DMS53 treated with DMSO at 0.1 percent for 48 hours (cell line): ENCODE data around the gene MTCH1.

Source experiments
- DNase-seq: peaks from one replicate; lab custom pipeline; 2025; ENCODE audit not compliant: unreplicated experiment; lab: John Stamatoyannopoulos, UW

The MTCH1 gene

GRCh38 chr6:36970892-36971842 is 14.8 kb downstream of the MTCH1 start:
- no peak for DNase-seq

GRCh38 chr6:36969988-36970891 is 15.8 kb downstream of the MTCH1 start:
- no peak for DNase-seq

- DNase-seq = no peak
Measured at GRCh38 chr6:36969240-36969691, 16.7 kb downstream of the MTCH1 start.

GRCh38 chr6:36968266-36968977 is 17.6 kb downstream of the MTCH1 start:
- DNase-seq = no peak

GRCh38 chr6:36967757-36968156 is 18.2 kb downstream of the MTCH1 start:
- no peak for DNase-seq

GRCh38 chr6:36967301-36967700 is 18.7 kb downstream of the MTCH1 start:
- no peak for DNase-seq

- no peak for DNase-seq
Measured at GRCh38 chr6:36964908-36965307, 21.1 kb downstream of the MTCH1 start.

GRCh38 chr6:36964349-36964748 is 21.6 kb downstream of the MTCH1 start:
- no peak for DNase-seq

- no peak for DNase-seq
Measured at GRCh38 chr6:36963451-36964290, 22.3 kb downstream of the MTCH1 start.

- DNase-seq = no peak
Measured at GRCh38 chr6:36962874-36963273, 23.1 kb downstream of the MTCH1 start.

GRCh38 chr6:36961441-36962435 is 24.3 kb downstream of the MTCH1 start:
- no peak for DNase-seq

GRCh38 chr6:36959555-36960250 is 26.3 kb downstream of the MTCH1 start:
- no peak for DNase-seq

GRCh38 chr6:36958775-36959554 is 27.0 kb downstream of the MTCH1 start:
- DNase-seq = no peak

GRCh38 chr6:36957773-36958271 is 28.2 kb downstream of the MTCH1 start:
- no peak for DNase-seq

GRCh38 chr6:36956446-36956820 is 29.6 kb downstream of the MTCH1 start:
- DNase-seq = no peak

- no peak for DNase-seq
Measured at GRCh38 chr6:36955671-36956445, 30.1 kb downstream of the MTCH1 start.

- no peak for DNase-seq
Measured at GRCh38 chr6:36955136-36955535, 30.9 kb downstream of the MTCH1 start.
